ENCODE data around the gene IQCE.

DNA sequence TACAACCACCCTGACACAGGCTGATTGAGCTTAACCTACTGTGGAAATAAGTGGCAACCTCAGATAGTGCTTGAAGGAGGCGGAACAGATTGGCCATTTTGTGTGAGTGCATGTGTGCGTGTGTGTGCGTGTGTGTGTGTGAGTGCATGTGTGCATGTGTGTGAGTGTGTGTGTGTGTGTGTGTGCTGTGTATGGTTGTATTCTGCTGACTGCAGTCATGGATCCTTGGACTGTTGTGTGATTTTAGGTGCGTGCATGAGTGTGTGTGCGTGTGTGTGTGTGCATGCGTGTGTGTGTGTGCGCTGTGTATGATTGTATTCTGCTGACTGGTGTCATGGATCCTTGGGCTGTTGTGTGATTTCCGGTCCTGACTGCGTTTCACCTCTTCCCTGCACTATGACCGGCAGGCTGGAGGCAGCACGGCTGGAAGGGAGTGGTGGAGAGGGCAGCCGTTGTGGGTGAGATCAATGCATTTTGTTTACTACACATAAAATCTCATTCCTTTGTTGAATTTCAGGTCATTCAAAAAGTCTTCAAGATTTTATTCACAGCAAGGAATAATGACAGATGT lies 6.3 kb downstream of the IQCE start:
- TF ChIP-seq, protein P1, sequence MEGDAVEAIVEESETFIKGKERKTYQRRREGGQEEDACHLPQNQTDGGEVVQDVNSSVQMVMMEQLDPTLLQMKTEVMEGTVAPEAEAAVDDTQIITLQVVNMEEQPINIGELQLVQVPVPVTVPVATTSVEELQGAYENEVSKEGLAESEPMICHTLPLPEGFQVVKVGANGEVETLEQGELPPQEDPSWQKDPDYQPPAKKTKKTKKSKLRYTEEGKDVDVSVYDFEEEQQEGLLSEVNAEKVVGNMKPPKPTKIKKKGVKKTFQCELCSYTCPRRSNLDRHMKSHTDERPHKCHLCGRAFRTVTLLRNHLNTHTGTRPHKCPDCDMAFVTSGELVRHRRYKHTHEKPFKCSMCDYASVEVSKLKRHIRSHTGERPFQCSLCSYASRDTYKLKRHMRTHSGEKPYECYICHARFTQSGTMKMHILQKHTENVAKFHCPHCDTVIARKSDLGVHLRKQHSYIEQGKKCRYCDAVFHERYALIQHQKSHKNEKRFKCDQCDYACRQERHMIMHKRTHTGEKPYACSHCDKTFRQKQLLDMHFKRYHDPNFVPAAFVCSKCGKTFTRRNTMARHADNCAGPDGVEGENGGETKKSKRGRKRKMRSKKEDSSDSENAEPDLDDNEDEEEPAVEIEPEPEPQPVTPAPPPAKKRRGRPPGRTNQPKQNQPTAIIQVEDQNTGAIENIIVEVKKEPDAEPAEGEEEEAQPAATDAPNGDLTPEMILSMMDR (IDR thresholded peaks at IDR 0.05; ENCODE audit: low read depth, low read length, poor library complexity, severe bottlenecking), result no peak
- no peak for TF ChIP-seq EZH2phosphoT487 (IDR thresholded peaks at IDR 0.05; ENCODE audit: borderline replicate concordance, low read length)

Measured in DOHH2 (cell line).